ENCODE measurements around the gene PHACTR3.

PHACTR3 gene

DNA sequence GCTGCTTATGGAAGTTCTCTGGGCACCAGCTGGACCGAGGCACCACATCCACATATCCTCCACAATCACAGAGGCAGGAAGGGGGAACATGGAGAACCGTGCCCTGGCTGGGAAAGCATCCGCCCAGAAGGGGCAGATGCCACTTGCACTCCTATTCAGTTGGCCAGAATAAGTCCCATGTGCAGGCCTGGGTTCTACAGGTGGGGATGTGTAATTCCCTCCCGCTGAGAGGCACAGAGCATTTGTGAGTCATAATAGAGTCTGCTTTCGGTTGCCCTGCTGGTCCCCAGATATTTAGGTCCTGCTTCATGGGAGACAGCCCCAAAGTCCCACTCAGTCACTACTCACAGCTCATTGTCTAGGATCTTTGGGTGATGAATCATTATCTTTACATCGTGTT lies 104.0 kb downstream of the PHACTR3 start:
- Histone ChIP-seq H3K27me3 (ENCODE audit: control insufficient read depth, insufficient read depth, low read length) (no peaks in the 10 kb centered on the region), H3K9me3 (ENCODE audit: control insufficient read depth, low read length) (no peaks in the 10 kb centered on the region), H3K9ac (ENCODE audit: low read length) (no peak overlapping the region), H3K36me3 (ENCODE audit: control insufficient read depth, insufficient read depth, low read length) (no peaks in the 10 kb centered on the region), H3K4me1 (ENCODE audit: control insufficient read depth, insufficient read depth, low read length) (no peaks in the 10 kb centered on the region), H3K4me3 (ENCODE audit: low read length) (no peak overlapping the region)

DNA sequence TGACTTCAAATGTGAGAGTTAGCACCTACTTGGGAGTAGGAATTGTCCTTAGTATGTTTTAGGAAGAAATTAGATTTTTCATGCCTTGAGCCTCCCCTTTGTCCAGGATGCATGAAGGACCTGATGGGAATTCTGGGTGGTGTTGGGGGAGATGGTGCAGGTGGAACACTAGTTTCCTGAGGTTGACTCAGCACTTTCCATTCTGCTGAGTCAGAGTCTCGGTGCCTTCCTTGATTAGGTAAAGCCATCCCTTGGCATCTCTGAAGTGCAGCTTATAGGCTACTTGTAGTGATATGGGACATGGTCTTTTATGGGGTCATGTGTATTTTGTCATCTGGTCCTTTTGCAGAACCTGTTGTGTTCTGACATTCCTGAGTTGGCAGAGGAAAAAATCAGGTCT lies 105.3 kb downstream of the PHACTR3 start:
- no peaks in the 10 kb centered on the region for H3K9me3 ChIP-seq (ENCODE audit: control insufficient read depth, low read length)
- H3K4me1 ChIP-seq (ENCODE audit: control insufficient read depth, insufficient read depth, low read length), result no peaks in the 10 kb centered on the region
- H3K4me3 ChIP-seq (ENCODE audit: low read length), result no peak overlapping the region

DNA sequence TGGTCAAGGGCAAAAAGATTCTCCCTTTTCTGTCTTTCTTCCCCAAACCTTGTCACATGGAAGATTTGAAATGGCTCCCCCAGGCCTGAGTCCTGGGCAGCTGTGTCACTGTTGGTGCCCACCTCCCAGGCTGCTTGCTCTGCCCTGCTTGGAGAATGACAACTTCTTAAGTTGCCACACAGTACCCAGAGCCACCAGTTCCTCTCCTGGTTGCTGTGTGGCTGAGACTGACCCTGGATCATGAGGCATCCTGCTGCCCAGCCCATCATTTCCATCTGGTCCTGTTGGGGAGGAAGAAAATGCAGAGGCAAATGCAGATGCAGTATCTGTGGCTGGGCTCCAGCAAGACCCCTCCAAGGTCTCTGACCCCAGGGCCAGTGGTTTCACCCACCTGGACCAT lies 113.7 kb downstream of the PHACTR3 start:
- Histone ChIP-seq H3K27me3 (ENCODE audit: control insufficient read depth, insufficient read depth, low read length) (no peaks in the 10 kb centered on the region), H3K9me3 (ENCODE audit: control insufficient read depth, low read length) (no peaks in the 10 kb centered on the region), H3K4me1 (ENCODE audit: control insufficient read depth, insufficient read depth, low read length) (no peaks in the 10 kb centered on the region), H3K9ac (ENCODE audit: low read length) (no peak overlapping the region), H3K4me3 (ENCODE audit: low read length) (no peak overlapping the region), H3K36me3 (ENCODE audit: control insufficient read depth, insufficient read depth, low read length) (no peaks in the 10 kb centered on the region)

More for the DNA sequence above, 105.3 kb downstream of the PHACTR3 start:
- Histone ChIP-seq H3K27me3 (ENCODE audit: control insufficient read depth, insufficient read depth, low read length) (no peaks in the 10 kb centered on the region), H3K9ac (ENCODE audit: low read length) (no peak overlapping the region), H3K36me3 (ENCODE audit: control insufficient read depth, insufficient read depth, low read length) (no peaks in the 10 kb centered on the region)

DNA sequence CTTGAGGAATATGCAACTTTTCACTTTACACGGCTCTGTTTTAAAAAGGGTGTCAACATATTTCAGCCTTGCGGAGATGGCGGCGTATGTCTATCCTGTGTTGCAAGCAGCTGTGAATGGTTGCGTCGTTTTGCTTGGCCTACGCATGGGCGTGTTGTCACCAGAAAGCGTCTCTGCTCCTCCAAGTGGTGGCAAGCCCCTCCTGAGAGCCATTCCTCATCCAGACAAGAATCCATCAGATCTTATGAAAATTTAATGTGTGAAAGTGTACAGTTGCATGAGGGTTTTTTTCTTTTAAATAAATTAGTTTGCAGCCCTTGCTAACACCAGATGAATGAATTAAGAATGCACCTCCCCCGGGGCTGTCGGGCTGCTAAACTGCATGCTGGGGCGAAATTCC lies 114.4 kb downstream of the PHACTR3 start:
- H3K36me3 ChIP-seq (ENCODE audit: control insufficient read depth, insufficient read depth, low read length), result no peaks in the 10 kb centered on the region
- no peaks in the 10 kb centered on the region for H3K4me1 ChIP-seq (ENCODE audit: control insufficient read depth, insufficient read depth, low read length)
- no peak overlapping the region for H3K9ac ChIP-seq (ENCODE audit: low read length)
- H3K27me3 ChIP-seq (ENCODE audit: control insufficient read depth, insufficient read depth, low read length), result no peaks in the 10 kb centered on the region
- no peak overlapping the region for H3K4me3 ChIP-seq (ENCODE audit: low read length)
- H3K9me3 ChIP-seq (ENCODE audit: control insufficient read depth, low read length), result no peaks in the 10 kb centered on the region

DNA sequence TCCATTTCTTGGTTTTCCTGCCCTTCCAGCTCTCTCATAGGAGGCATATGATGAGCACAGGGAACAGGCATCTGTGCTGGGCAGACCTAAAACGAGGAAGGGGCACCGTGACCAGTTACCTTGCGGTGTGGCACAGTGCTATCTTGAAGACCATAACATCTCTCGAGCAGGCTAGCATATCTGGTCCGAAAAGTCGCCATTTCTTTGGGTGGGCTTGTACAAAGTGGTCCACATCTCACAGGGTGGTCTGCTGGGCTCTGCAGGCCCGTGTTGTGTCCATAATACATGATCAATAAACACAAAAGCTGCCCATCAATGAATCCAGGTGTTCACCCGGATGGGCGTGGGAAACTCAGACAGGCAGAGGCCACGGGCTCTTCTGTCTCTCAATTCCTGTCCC lies 115.7 kb downstream of the PHACTR3 start:
- Histone ChIP-seq H3K36me3 (ENCODE audit: control insufficient read depth, insufficient read depth, low read length) (no peaks in the 10 kb centered on the region), H3K4me3 (ENCODE audit: low read length) (no peak overlapping the region), H3K9me3 (ENCODE audit: control insufficient read depth, low read length) (no peaks in the 10 kb centered on the region), H3K9ac (ENCODE audit: low read length) (no peak overlapping the region), H3K4me1 (ENCODE audit: control insufficient read depth, insufficient read depth, low read length) (no peaks in the 10 kb centered on the region), H3K27me3 (ENCODE audit: control insufficient read depth, insufficient read depth, low read length) (no peaks in the 10 kb centered on the region)

DNA sequence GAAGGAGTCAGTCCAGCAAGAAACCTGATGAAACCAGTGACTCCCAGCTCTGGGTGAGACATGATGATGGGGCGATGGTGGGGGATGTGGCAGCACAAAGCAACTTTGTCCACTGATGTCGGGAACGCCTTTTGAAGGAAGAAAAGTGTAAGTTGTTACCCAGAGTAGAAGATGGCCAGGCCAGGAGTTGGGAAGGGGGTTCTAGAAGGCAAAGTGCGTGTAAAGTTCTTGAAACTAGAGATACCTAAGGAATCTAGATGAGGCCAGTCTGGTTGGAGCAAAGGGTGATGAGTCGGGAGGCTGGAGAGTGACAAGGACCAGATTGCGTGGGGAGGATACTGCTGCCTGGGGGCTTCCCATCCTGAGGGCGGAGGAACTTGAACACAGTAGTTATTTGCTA lies 117.0 kb downstream of the PHACTR3 start:
- Histone ChIP-seq H3K9me3 (ENCODE audit: control insufficient read depth, low read length) (no peaks in the 10 kb centered on the region), H3K27me3 (ENCODE audit: control insufficient read depth, insufficient read depth, low read length) (no peaks in the 10 kb centered on the region), H3K4me3 (ENCODE audit: low read length) (no peak overlapping the region), H3K36me3 (ENCODE audit: control insufficient read depth, insufficient read depth, low read length) (no peaks in the 10 kb centered on the region), H3K4me1 (ENCODE audit: control insufficient read depth, insufficient read depth, low read length) (no peaks in the 10 kb centered on the region), H3K9ac (ENCODE audit: low read length) (no peak overlapping the region)

DNA sequence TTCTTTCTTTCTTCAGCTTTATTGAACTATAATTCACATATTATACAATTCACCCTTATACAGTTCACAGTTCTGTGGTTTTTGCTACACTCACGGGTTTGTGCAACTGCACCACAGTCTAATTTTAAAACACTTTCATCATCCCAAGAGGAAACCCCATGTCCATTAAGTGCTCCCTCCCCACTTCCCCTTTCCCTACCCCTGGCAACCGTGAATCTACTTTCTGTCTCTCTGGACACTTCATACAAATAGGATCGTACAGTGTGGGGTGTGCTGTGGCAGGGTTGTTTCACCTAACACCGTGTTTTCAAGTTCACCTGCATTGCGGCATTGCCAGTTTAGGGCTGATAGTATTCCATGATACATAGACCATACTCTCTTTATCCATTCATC lies 118.8 kb downstream of the PHACTR3 start:
- Histone ChIP-seq H3K9ac (ENCODE audit: low read length) (no peak overlapping the region), H3K4me1 (ENCODE audit: control insufficient read depth, insufficient read depth, low read length) (no peaks in the 10 kb centered on the region), H3K27me3 (ENCODE audit: control insufficient read depth, insufficient read depth, low read length) (no peaks in the 10 kb centered on the region), H3K4me3 (ENCODE audit: low read length) (no peak overlapping the region), H3K36me3 (ENCODE audit: control insufficient read depth, insufficient read depth, low read length) (no peaks in the 10 kb centered on the region), H3K9me3 (ENCODE audit: control insufficient read depth, low read length) (no peaks in the 10 kb centered on the region)

DNA sequence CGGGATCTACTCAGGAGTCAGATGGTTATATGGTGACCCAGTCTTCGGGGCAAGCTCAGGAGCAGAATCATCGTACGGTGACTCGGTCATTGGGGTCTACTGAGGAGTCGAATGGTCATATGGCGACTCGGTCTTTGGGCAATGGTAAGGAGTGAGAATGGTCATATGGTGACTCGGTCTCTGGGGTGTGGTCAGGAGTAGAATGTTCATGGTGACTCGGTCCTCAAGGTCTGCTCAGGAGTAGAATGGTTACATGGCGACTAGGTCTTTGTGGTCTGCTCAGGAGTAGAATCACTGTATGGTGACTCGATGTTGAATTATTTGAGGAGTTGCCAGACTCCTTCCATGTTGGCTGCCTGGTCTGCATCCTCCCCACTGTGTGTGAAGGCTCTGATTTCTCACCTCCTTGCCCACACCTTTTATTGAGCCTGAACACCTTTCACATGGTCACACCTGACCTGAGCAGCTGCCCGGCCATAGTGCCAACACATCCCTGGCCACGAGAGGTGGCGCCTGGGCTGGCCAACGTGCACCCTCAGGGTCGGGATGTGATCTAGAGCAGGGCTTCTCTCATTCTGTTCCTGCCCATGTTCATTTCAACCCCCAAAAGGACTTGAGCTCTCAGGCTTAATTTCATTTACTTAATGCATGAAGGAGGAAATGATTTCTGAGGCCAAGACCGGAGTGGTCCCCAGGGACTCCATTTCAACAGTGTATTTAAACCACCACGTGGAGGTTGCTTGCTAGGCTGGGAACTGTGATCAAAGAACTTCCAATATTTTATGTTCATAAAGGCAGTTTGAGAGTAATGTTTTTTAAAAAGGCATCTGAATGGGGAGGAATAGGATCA lies 119.5 kb downstream of the PHACTR3 start:
- H3K27me3 ChIP-seq (ENCODE audit: control insufficient read depth, insufficient read depth, low read length), result no peaks in the 10 kb centered on the region
- no peak overlapping the region for H3K9ac ChIP-seq (ENCODE audit: low read length)
- no peaks in the 10 kb centered on the region for H3K36me3 ChIP-seq (ENCODE audit: control insufficient read depth, insufficient read depth, low read length)
- no peaks in the 10 kb centered on the region for H3K9me3 ChIP-seq (ENCODE audit: control insufficient read depth, low read length)
- H3K4me3 ChIP-seq (ENCODE audit: low read length), result no peak overlapping the region
- H3K4me1 ChIP-seq (ENCODE audit: control insufficient read depth, insufficient read depth, low read length), result no peaks in the 10 kb centered on the region

DNA sequence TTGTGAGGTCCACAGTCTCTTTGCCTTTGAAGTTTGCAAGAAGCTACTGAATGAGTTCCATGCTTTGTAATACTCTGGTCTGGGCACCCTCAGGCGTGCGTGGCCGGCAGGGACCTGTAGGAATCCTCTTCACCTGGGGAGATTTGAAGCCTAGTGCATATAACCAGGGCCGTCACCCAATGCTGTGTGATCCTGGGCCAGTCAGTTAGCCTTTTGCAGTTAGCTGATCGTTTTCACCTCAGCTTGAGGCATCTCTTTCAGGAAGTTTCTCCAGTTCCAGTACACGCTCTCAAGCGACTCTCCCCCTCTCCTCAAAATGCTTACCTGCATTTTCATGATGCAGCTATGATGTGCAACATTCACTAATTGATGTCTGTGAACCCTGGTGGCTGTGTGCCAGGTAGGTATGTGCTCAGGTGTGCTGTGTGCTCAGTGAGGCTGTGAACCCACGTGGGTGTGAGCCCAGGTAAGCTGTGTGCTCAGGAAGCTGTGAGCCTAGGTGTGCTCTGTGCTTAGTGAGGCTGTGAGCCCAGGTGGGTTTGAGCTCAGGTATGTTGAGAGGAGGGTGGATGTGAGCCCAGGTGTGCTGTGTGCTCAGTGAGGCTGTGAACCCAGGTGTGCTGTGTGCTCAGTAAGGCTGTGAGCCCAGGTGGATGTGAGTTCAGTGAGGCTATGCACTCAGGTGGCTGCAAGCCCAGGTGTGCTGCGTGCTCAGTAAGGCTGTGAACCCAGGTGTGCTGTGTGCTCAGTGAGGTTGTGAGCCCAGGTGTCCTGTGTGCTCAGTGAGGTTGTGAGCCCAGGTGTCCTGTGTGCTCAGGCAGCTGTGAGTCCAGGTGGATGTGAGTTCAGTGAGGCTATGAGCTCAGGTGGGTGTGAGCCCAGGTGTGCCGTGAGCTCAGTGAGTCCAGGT lies 120.4 kb downstream of the PHACTR3 start:
- Histone ChIP-seq H3K9ac (ENCODE audit: low read length) (no peak overlapping the region), H3K27me3 (ENCODE audit: control insufficient read depth, insufficient read depth, low read length) (no peaks in the 10 kb centered on the region), H3K9me3 (ENCODE audit: control insufficient read depth, low read length) (no peaks in the 10 kb centered on the region), H3K4me3 (ENCODE audit: low read length) (no peak overlapping the region), H3K4me1 (ENCODE audit: control insufficient read depth, insufficient read depth, low read length) (no peaks in the 10 kb centered on the region), H3K36me3 (ENCODE audit: control insufficient read depth, insufficient read depth, low read length) (no peaks in the 10 kb centered on the region)

DNA sequence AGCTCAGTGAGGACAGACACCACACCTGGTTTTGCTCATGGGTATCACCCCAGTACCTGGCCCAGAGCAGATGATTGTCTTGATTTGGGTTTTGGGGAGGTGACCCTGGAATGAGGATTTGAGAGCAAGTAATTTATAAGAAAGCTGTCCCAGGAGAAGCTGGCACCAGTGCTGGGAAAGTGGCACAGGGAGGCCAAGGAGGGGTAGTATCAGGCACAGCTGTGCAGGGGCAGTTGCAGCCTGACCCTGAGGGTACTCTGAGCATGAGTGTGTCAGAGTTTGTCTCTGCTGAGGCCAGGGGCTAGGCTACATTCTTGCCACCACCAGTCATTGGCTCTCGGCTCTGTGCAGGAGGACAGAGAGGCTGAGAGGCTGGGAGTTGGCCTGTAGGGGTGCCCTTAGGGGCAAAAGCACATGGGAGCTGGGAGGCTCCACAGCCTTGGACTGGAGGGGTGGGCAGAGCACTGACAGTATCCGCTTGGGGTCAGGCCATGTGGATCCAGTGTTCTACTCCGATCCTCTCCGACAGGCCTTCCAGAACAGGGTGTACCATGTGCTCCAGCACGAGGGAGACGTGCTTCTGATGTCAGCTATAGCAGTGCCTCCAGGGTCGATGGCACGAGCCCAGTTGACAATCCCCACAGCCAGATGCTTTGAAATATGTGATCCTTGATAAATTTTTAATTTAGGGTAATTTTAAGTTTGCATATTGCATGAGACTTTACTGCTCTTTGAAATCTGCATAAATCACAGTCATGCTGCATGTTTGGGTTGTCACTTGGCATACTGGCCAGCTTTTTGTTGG lies 121.3 kb downstream of the PHACTR3 start:
- Histone ChIP-seq H3K36me3 (ENCODE audit: control insufficient read depth, insufficient read depth, low read length) (no peaks in the 10 kb centered on the region), H3K4me3 (ENCODE audit: low read length) (no peak overlapping the region), H3K27me3 (ENCODE audit: control insufficient read depth, insufficient read depth, low read length) (no peaks in the 10 kb centered on the region), H3K9ac (ENCODE audit: low read length) (no peak overlapping the region), H3K9me3 (ENCODE audit: control insufficient read depth, low read length) (no peaks in the 10 kb centered on the region), H3K4me1 (ENCODE audit: control insufficient read depth, insufficient read depth, low read length) (no peaks in the 10 kb centered on the region)

DNA sequence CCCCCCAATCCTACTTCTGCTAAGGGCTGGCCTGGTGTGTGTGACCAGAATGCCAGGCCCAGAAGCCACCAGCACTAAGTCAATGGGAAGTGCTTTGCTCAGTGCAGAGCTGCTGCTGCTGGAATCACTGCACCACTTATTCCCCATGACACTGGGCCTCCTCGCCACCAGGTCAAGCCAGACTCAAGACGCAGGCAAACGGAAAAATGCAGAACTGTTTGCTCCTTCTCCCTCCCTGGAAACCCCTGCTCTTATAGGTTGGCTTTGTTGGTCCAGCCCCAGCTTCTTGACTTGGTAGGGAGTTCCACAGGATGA lies 121.9 kb downstream of the PHACTR3 start:
- Histone ChIP-seq H3K4me1 (ENCODE audit: control insufficient read depth, insufficient read depth, low read length) (no peaks in the 10 kb centered on the region), H3K27me3 (ENCODE audit: control insufficient read depth, insufficient read depth, low read length) (no peaks in the 10 kb centered on the region)

More for the DNA sequence above, 121.9 kb downstream of the PHACTR3 start:
- H3K36me3 ChIP-seq (ENCODE audit: control insufficient read depth, insufficient read depth, low read length), result no peaks in the 10 kb centered on the region
- H3K9me3 ChIP-seq (ENCODE audit: control insufficient read depth, low read length), result no peaks in the 10 kb centered on the region
- H3K9ac ChIP-seq (ENCODE audit: low read length), result no peak overlapping the region
- H3K4me3 ChIP-seq (ENCODE audit: low read length), result no peak overlapping the region

All from mucosa of stomach (tissue), 1 donor.